C4-2B (cell line): ENCODE results near the gene PYHIN1.

Experiments used
- ZFX ChIP-seq: fragments of 450-650 bp; IDR thresholded peaks from 2 replicates; pipeline ENCODE4 v1.6.1; 2017
- TF ChIP-seq, protein P1 (sequence below): fragments of 450-650 bp; conservative IDR thresholded peaks from 2 replicates; pipeline ENCODE4 v1.5.1; 2017; ENCODE audit warnings: mild to moderate bottlenecking

DNA sequence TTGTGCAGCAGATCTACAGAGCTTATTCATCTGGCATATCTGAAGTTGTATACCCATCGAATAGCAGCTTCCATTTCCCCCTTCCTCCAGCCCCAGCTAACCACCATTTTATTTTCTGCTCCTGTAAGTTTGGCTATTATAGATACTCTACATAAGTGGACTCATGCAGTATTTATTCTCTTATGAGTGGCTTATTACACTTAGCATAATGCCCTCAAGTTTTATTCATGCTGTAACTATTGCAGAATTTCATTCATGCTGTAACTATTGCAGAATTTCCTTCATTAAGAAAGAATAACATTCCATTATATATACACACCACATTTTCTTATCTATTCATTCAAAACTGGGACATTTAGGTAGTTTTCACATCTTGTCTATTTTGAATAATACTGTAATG, 47.9 kb downstream of the PYHIN1 start:
- TF ChIP-seq, protein P1, sequence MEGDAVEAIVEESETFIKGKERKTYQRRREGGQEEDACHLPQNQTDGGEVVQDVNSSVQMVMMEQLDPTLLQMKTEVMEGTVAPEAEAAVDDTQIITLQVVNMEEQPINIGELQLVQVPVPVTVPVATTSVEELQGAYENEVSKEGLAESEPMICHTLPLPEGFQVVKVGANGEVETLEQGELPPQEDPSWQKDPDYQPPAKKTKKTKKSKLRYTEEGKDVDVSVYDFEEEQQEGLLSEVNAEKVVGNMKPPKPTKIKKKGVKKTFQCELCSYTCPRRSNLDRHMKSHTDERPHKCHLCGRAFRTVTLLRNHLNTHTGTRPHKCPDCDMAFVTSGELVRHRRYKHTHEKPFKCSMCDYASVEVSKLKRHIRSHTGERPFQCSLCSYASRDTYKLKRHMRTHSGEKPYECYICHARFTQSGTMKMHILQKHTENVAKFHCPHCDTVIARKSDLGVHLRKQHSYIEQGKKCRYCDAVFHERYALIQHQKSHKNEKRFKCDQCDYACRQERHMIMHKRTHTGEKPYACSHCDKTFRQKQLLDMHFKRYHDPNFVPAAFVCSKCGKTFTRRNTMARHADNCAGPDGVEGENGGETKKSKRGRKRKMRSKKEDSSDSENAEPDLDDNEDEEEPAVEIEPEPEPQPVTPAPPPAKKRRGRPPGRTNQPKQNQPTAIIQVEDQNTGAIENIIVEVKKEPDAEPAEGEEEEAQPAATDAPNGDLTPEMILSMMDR: no peak
- no peak for TF ChIP-seq ZFX
